ENCODE results near the gene SLC23A3.

SLC23A3 gene

GRCh38 chr2:219157396-219157795 lies 12.4 kb downstream of the SLC23A3 start:
- no peak for FAIRE-seq

GRCh38 chr2:219155054-219155644 lies 14.7 kb downstream of the SLC23A3 start:
- FAIRE-seq: peak; percentile 82

More at GRCh38 chr2:219157396-219157795, 12.4 kb downstream of the SLC23A3 start:
- DNase-seq (ENCODE audit: insufficient read length, low spot score): no peak

DNA sequence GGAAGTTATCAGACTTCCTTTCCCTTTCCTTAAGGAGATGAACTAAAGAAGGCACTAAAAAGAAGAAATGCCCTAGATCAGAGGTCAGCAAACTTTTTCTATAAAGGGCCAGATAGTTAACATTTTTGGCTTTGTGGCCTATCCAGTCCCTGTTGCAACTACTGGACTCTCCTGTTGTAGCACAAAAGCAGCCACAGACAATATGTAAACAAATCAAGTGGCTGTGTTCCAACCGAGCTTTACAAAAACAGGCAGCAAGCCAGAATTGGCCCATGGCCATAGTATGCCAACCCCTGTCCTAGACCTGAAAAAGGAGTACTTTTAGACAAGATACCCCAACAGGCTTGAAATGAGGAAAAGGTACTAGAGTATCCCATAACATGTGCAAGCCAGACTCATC lies 20.2 kb downstream of the SLC23A3 start:
- FAIRE-seq: no peak

More at GRCh38 chr2:219155054-219155644, 14.7 kb downstream of the SLC23A3 start:
- DNase-seq (ENCODE audit: insufficient read length, low spot score): peak; percentile 45

DNA sequence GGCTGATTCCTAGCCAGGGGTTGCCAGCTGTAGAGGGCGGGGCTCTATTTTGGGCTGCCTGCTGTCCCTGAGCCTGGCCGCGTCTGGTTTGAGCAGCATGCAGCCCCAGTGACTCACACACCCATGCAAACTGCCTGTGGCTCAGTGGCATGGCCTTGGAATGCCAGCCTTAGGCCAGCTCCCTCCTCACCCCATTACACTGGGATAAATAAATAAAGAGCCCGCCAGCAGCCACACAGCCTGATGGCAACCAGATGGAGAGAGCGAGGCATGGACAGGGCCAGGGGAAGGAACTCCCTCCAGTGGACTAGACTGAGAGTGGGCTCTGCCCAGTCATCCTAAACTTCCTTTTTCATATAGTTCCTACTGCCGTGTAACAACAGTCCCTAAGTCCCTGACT lies 27.5 kb downstream of the SLC23A3 start:
- FAIRE-seq: no peak
- DNase-seq (ENCODE audit: insufficient read length, low spot score): no peak

More for the DNA sequence above, 20.2 kb downstream of the SLC23A3 start:
- no peak for DNase-seq (ENCODE audit: insufficient read length, low spot score)

GRCh38 chr2:219140722-219141121 lies 29.1 kb downstream of the SLC23A3 start:
- no peak for FAIRE-seq
- DNase-seq (ENCODE audit: insufficient read length, low spot score): no peak

GRCh38 chr2:219133976-219134375 lies 35.9 kb downstream of the SLC23A3 start:
- no peak for DNase-seq (ENCODE audit: insufficient read length, low spot score)

DNA sequence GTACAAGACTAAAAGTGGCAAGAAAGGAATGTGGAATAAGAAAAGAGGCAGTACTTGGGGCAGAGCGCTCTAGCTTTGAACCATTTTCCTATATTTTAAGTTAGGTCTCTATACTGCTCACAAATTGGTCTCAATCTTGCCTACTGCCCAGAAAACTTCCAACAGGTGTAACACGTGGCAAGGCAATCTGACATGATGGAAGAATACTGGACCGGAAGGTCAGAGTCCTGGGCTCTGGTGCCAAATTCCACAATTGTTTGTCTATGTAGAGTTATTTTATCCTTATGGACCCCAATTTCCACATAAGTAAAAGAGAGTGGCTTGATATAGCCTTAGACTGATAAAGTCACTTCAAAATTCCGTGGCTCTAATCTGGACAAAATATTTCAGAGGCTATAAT lies 38.1 kb downstream of the SLC23A3 start:
- FAIRE-seq (no peak), DNase-seq (ENCODE audit: insufficient read length, low spot score) (no peak)

More at GRCh38 chr2:219133976-219134375, 35.9 kb downstream of the SLC23A3 start:
- FAIRE-seq: no peak

GRCh38 chr2:219131327-219131726 lies 38.5 kb downstream of the SLC23A3 start:
- DNase-seq (ENCODE audit: insufficient read length, low spot score) (no peak), FAIRE-seq (no peak)

GRCh38 chr2:219129589-219129988 lies 40.2 kb downstream of the SLC23A3 start:
- DNase-seq (ENCODE audit: insufficient read length, low spot score) (no peak), FAIRE-seq (no peak)

DNA sequence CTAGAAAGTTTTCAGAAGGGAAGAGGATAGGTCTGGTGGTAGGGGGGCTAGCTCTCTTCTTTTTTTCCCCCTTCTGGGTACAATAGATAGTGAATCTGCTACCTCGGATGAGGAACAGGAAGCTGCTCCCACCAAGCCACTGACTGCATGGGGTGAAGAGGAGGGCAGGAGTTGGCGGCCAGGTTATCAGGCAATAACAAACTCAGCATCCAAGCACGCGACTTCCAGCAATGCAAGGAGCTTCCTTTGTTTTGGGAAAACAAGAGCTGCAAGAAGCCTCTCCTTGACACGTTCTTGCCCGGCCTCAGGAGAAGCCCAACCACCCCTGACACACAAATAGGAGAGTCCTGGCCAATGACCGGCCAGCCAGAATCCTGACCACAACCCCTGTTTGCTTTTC lies 41.4 kb downstream of the SLC23A3 start:
- DNase-seq (ENCODE audit: insufficient read length, low spot score): no peak

GRCh38 chr2:219127037-219127635 lies 42.7 kb downstream of the SLC23A3 start:
- no peak for DNase-seq (ENCODE audit: insufficient read length, low spot score)
- FAIRE-seq: no peak

More for the DNA sequence above, 41.4 kb downstream of the SLC23A3 start:
- no peak for FAIRE-seq

GRCh38 chr2:219126555-219126954 lies 43.3 kb downstream of the SLC23A3 start:
- DNase-seq (ENCODE audit: insufficient read length, low spot score): no peak

DNA sequence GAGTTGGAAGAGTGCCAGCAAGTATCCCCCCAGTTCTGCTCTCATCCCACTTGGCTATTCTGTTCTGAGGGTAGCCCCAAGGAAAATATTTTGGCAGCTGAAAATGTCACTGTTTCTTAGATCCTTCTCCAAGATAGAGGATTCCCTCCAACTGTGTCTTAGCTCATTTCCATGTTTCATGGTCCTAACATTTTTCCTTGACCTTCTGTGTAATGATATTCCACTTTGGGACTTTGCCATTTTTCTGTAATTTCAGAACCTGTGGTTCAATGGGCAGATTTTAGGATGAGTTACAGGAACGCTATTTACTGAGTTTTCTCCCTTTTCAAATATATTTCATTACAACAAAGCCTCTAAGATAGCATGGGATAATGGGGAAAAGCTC lies 44.0 kb downstream of the SLC23A3 start:
- FAIRE-seq (no peak), DNase-seq (ENCODE audit: insufficient read length, low spot score) (no peak)

More at GRCh38 chr2:219126555-219126954, 43.3 kb downstream of the SLC23A3 start:
- no peak for FAIRE-seq

DNA sequence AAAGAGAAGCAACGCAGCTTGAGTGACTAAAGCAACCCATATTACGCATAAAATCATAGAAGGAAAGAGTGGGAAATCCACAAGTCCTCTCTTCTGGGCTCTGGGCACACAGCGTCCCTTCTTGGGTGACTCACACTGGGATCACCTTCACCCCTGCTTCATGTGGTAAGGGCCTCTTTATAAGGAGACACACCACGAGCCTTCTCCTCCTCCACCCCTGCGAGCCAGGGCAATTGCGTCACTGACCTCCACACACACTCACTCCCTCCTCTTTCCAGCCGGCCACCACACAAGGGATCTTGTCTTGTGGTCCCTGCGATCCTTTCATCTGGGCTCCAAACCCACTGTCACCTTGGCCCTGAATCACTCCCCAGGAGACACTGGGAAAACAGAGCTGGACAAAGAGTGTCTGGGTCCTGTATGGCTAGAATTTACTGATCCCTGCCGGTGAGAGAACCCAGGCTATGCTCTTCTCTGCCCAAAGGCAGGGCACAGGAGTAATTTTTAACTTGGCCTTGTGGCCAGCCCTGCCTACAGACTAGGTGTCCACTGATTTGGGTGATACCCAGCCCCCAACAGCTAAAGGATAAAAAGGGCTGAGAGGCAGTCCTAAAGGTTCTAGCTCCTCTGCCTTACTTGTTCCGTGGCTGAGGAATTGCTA lies 44.5 kb downstream of the SLC23A3 start:
- FAIRE-seq: no peak
- DNase-seq (ENCODE audit: insufficient read length, low spot score): no peak

- no peak for FAIRE-seq
- DNase-seq (ENCODE audit: insufficient read length, low spot score): no peak
Measured at GRCh38 chr2:219124381-219125110, 45.3 kb downstream of the SLC23A3 start.

GRCh38 chr2:219123356-219124135 lies 46.3 kb downstream of the SLC23A3 start:
- FAIRE-seq (no peak), DNase-seq (ENCODE audit: insufficient read length, low spot score) (no peak)

DNA sequence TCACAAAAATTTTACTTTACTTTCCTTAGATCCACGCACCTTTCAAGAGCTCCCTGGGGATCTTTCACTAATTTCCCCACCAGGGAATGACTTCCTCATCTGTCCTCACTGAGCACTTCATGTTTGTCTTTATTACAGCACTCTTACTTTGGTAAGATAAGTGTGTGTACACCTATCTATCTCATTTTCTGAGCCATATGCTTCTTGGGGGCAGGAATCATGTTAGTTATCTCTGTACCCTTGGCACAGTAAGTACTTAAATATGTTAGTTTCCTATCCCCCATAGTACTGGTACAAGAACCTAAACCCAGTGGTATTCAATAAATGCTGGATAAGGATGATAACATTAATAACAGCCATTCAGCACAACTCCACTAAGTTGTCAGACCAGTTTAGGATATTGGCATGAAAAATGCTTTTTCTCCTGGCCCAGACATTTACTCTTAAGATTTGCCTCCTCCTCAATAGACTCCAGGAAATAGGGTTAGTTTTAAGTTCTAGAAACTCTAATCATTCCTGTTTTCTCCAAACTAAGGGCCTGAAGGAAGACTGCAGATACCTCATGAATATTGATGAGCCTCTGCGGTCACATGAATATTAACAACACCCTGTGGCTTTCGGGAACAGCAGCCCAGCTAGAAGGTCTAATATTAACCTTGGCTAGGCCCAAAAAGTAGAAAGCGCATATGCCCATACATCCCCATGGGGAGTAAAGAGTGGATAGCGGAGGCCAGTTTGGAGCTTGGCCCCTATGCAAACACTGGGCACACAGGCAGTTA lies 47.4 kb downstream of the SLC23A3 start:
- FAIRE-seq (no peak), DNase-seq (ENCODE audit: insufficient read length, low spot score) (no peak)

- FAIRE-seq (no peak), DNase-seq (ENCODE audit: insufficient read length, low spot score) (no peak)
Measured at GRCh38 chr2:219120082-219120481, 49.7 kb downstream of the SLC23A3 start.

GRCh38 chr2:219119422-219120043 lies 50.3 kb downstream of the SLC23A3 start:
- DNase-seq (ENCODE audit: insufficient read length, low spot score): peak; percentile 25

More at GRCh38 chr2:219119422-219120043, 50.3 kb downstream of the SLC23A3 start:
- peak; percentile 79 for FAIRE-seq
